ENCODE results near the gene GPR143.

DNA sequence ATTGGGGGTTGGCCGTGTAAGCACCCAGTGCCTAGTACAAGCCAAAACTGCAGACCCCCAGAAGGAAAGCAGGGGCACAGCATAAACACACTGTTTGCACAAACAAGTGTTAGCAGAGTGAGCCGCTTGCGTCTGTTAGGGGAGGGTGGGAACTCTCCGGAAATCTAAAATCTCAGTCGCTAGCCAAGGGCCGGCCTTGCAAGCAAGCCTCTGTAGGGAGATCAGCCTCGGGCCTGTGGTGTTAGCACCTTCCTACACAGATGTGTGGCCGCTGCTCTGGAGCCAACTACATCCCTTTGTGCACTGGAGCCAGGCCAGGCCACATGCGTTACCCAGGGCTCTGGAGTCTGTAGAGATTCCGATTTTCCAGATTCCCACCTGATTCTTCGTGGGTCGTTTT, 67.1 kb downstream of the GPR143 start:
- TF ChIP-seq POLR2AphosphoS5 (IDR thresholded peaks at IDR 0.05; ENCODE audit: low read depth, low read length) = no peak
- TF ChIP-seq, protein P1, sequence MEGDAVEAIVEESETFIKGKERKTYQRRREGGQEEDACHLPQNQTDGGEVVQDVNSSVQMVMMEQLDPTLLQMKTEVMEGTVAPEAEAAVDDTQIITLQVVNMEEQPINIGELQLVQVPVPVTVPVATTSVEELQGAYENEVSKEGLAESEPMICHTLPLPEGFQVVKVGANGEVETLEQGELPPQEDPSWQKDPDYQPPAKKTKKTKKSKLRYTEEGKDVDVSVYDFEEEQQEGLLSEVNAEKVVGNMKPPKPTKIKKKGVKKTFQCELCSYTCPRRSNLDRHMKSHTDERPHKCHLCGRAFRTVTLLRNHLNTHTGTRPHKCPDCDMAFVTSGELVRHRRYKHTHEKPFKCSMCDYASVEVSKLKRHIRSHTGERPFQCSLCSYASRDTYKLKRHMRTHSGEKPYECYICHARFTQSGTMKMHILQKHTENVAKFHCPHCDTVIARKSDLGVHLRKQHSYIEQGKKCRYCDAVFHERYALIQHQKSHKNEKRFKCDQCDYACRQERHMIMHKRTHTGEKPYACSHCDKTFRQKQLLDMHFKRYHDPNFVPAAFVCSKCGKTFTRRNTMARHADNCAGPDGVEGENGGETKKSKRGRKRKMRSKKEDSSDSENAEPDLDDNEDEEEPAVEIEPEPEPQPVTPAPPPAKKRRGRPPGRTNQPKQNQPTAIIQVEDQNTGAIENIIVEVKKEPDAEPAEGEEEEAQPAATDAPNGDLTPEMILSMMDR (IDR thresholded peaks at IDR 0.05 in 2 of 3, conservative IDR thresholded peaks at IDR 0.05 in 1 of 3; ENCODE audit: borderline replicate concordance in 1 of 3, insufficient read depth in 1 of 3, low read depth in 2 of 3, low read length in 2 of 3) = no peak
- TF ChIP-seq, protein P2, sequence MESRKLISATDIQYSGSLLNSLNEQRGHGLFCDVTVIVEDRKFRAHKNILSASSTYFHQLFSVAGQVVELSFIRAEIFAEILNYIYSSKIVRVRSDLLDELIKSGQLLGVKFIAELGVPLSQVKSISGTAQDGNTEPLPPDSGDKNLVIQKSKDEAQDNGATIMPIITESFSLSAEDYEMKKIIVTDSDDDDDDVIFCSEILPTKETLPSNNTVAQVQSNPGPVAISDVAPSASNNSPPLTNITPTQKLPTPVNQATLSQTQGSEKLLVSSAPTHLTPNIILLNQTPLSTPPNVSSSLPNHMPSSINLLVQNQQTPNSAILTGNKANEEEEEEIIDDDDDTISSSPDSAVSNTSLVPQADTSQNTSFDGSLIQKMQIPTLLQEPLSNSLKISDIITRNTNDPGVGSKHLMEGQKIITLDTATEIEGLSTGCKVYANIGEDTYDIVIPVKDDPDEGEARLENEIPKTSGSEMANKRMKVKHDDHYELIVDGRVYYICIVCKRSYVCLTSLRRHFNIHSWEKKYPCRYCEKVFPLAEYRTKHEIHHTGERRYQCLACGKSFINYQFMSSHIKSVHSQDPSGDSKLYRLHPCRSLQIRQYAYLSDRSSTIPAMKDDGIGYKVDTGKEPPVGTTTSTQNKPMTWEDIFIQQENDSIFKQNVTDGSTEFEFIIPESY (IDR thresholded peaks at IDR 0.05; ENCODE audit: extremely low read depth, insufficient replicate concordance, low read length) = no peak
- no peak for TF ChIP-seq EZH2 (IDR thresholded peaks at IDR 0.05)
- TF ChIP-seq POLR2A (IDR thresholded peaks at IDR 0.05; ENCODE audit: borderline replicate concordance, extremely low read depth, insufficient read depth, insufficient read length) = no peak
- TF ChIP-seq FOSL1 (IDR thresholded peaks at IDR 0.05; ENCODE audit: low read depth) = no peak
- no peak for TF ChIP-seq EZH2phosphoT487 (IDR thresholded peaks at IDR 0.05; ENCODE audit: borderline replicate concordance)
- TF ChIP-seq, protein P3, sequence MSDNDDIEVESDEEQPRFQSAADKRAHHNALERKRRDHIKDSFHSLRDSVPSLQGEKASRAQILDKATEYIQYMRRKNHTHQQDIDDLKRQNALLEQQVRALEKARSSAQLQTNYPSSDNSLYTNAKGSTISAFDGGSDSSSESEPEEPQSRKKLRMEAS (IDR thresholded peaks at IDR 0.05) = no peak
- TF ChIP-seq, protein P4, sequence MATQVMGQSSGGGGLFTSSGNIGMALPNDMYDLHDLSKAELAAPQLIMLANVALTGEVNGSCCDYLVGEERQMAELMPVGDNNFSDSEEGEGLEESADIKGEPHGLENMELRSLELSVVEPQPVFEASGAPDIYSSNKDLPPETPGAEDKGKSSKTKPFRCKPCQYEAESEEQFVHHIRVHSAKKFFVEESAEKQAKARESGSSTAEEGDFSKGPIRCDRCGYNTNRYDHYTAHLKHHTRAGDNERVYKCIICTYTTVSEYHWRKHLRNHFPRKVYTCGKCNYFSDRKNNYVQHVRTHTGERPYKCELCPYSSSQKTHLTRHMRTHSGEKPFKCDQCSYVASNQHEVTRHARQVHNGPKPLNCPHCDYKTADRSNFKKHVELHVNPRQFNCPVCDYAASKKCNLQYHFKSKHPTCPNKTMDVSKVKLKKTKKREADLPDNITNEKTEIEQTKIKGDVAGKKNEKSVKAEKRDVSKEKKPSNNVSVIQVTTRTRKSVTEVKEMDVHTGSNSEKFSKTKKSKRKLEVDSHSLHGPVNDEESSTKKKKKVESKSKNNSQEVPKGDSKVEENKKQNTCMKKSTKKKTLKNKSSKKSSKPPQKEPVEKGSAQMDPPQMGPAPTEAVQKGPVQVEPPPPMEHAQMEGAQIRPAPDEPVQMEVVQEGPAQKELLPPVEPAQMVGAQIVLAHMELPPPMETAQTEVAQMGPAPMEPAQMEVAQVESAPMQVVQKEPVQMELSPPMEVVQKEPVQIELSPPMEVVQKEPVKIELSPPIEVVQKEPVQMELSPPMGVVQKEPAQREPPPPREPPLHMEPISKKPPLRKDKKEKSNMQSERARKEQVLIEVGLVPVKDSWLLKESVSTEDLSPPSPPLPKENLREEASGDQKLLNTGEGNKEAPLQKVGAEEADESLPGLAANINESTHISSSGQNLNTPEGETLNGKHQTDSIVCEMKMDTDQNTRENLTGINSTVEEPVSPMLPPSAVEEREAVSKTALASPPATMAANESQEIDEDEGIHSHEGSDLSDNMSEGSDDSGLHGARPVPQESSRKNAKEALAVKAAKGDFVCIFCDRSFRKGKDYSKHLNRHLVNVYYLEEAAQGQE (IDR thresholded peaks at IDR 0.05; ENCODE audit: low read depth) = no peak
- no peak for TF ChIP-seq JUND (IDR thresholded peaks at IDR 0.05)
- TF ChIP-seq YY1 (IDR thresholded peaks at IDR 0.05; ENCODE audit: extremely low read depth, insufficient replicate concordance, low read depth, low read length) = no peak
- TF ChIP-seq, protein P5, sequence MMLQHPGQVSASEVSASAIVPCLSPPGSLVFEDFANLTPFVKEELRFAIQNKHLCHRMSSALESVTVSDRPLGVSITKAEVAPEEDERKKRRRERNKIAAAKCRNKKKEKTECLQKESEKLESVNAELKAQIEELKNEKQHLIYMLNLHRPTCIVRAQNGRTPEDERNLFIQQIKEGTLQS (IDR thresholded peaks at IDR 0.05) = no peak
